GM13977 (cell line): ENCODE measurements around the gene FAT1.

Experiments
- DNase-seq: peaks from one replicate; pipeline ENCODE4 v3.0.0; 2012; ENCODE audit warnings: low spot score
- CTCF ChIP-seq: IDR thresholded peaks from 2 replicates; pipeline ENCODE4 v1.5.1; 2012; ENCODE audit warnings: mild to moderate bottlenecking, control low read depth; ENCODE audit not compliant: insufficient read depth; ENCODE audit errors: extremely low read depth, missing control alignments
- in situ Hi-C: fragments of 300-500 bp; cut with MboI; formaldehyde crosslinking; loops from one replicate; pipeline ENCODE4 v1.12.0; 2022; ENCODE audit warnings: low sequenced_read_pairs, low pct_unique_long_range_greater_than_20kb, mixed read lengths, inconsistent platforms; ENCODE audit not compliant: unreplicated experiment

Gene FAT1

DNA sequence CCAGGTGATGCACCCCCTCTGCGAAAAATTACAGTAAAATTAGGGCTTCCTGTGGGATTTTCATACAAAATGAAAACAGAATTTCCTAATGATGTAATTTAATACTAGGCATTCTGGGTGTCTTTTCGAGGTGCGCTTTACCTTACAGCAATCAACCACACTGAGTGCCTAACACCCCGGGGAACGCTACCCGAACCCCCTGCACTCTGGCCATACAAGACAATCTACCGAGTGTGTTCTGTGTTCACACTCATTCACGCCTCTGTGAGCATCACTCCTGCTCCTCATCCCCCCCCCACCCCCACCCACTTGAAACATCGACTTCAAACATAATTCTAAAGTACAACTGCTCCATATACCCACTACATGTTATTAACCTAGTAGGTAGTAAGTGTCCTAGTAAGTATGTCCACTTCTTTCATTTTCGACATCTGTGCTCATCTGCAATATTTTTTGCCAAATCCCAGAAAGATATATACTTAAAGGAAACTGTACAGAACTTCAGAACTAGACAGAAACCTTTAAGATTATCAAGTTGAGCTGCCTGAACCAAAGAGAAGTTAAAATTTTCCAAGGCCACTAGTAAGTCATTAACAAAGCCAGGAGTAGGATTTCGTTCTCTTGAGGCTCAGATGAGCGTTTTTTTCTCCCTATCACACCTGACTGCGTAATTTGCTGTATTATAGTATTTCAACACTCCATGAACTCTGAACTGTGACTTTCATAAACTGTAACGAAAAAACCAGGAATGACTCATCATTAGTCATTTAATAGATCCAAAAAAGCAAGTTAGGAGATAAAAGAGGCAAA, 80.0 kb downstream of the FAT1 start:
- no peak for TF ChIP-seq CTCF
- DNase-seq: no peak
- in situ Hi-C loops: no loop called here

DNA sequence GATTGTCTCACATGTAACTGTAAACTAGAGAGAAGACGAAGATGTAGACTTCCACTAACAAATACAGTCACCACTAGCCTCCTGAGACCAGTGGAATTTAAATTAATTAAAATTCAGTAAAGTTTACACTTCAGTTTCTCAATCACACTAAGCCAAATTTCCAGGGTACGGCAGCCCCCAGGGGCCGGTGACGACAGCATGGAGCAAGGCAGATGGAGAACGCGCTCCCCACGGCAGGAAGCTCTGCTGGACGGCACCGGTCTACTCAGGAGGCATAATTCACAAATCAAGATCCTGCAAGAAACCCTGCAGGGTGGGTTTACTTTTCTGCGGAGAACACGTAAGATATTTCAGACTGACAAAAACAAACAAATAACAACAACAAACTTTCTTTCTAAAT, 80.7 kb downstream of the FAT1 start:
- in situ Hi-C loops: no loop called here
- no peak for DNase-seq

GRCh38 chr4:186642530-186642929, 81.1 kb downstream of the FAT1 start:
- no peak for TF ChIP-seq CTCF
- no peak for DNase-seq
- in situ Hi-C loops: no loop called here

More for the DNA sequence above, 80.7 kb downstream of the FAT1 start:
- no peak for TF ChIP-seq CTCF

GRCh38 chr4:186634591-186635128, 89.0 kb downstream of the FAT1 start:
- TF ChIP-seq CTCF: no peak
- DNase-seq: no peak
- in situ Hi-C loops: no loop called here

- TF ChIP-seq CTCF: no peak
- in situ Hi-C loops: no loop called here
- DNase-seq: no peak
Measured at GRCh38 chr4:186633844-186634243, 89.8 kb downstream of the FAT1 start.

DNA sequence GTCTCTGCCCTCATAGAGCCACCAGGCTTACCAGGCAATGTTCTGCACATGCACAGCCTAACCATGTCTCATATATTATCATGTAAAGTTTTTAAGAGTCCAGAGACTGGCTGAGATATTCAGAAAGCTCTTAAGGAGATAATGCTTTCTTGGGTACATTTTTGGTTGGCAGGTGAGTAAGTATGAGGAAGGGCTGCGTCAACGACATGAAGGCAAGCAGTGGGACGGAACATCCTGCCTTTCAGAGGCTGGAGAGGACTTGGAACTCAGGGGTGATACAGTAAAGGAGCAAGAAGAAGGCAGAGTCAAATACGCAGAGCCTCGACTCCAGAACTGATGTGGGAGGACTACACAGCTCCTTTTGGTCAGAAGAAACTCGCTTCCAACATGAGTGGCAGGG, 93.5 kb downstream of the FAT1 start:
- in situ Hi-C loops: no loop called here
- no peak for TF ChIP-seq CTCF
- no peak for DNase-seq
